Measurements from ENCODE around the gene TEAD2.

TEAD2 gene

DNA sequence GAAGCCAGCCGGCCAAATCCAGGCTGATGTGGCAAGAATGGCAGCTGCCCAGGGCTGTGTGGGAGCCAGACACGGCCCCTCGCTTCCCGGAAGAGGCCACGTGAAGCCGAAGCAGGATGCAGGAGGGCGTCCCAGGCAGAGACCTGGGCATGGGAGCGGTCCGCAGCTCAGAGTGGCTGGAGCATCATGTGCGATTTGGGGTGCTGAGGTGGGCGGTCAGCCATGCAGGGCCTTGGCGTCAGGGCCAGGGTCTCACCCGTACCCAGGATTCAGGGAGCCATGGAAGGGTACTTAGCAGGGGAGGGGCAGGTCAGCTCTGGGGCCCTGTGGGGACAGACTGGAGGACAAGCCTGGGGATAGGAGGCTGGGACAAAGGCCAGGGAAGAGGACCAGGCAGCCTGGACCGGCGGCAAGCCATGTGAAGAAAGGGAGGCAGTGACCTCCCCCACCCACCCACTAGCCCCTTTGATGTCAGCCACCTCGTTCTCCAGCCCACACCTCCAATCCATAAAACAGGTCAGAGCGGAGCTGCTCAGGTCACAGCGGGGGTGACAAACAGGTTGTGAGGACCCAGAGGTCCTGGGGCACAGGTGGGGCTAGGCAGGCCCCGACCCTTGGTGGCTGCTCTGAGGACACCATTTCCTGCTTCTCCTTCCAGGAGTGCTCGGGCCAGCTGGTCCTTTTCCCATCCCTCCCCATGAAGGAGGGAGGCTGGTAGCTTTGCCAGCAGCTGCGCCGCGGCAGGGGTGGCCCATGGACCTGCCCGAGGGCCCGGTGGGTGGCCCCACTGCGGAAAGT is 28.1 kb upstream of the TEAD2 start:
- no peak for DNase-seq
- Histone ChIP-seq H3K4me1 (no peaks in the 10 kb centered on the region), H3K4me3 (ENCODE audit: low read depth, low read length) (no peak overlapping the region), H3K9me3 (no peaks in the 10 kb centered on the region), H3K27me3 (peaks cover 19% of the 10 kb centered on the region), H3K36me3 (no peaks in the 10 kb centered on the region)
- TF ChIP-seq, protein P1, sequence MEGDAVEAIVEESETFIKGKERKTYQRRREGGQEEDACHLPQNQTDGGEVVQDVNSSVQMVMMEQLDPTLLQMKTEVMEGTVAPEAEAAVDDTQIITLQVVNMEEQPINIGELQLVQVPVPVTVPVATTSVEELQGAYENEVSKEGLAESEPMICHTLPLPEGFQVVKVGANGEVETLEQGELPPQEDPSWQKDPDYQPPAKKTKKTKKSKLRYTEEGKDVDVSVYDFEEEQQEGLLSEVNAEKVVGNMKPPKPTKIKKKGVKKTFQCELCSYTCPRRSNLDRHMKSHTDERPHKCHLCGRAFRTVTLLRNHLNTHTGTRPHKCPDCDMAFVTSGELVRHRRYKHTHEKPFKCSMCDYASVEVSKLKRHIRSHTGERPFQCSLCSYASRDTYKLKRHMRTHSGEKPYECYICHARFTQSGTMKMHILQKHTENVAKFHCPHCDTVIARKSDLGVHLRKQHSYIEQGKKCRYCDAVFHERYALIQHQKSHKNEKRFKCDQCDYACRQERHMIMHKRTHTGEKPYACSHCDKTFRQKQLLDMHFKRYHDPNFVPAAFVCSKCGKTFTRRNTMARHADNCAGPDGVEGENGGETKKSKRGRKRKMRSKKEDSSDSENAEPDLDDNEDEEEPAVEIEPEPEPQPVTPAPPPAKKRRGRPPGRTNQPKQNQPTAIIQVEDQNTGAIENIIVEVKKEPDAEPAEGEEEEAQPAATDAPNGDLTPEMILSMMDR (IDR thresholded peaks at IDR 0.05; ENCODE audit: low read depth, low read length), result no peak

DNA sequence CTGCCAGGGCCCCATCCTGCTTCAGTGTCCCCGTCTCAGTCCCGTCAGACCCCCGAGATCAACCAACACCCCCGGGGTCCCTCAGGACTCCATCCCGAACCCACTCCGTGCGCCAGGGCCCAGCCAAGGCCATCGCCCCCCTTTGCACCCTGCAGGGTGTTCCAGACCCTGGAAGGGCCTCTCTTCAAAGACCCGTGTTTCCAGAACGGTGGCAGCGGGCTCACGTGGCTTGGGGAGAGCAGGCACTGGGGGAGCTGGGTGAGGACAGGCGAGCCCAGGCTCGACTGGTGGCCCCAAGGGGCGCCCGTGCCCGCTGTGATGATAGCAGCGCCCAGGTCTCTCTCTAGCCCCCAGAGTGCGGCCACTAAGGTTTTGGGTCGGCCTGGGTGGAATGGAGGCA is 27.2 kb upstream of the TEAD2 start:
- Histone ChIP-seq H3K9me3 (no peaks in the 10 kb centered on the region), H3K36me3 (no peaks in the 10 kb centered on the region), H3K4me1 (no peaks in the 10 kb centered on the region), H3K27me3 (peaks cover 19% of the 10 kb centered on the region), H3K4me3 (ENCODE audit: low read depth, low read length) (no peak overlapping the region)
- TF ChIP-seq, protein P1 (IDR thresholded peaks at IDR 0.05; ENCODE audit: low read depth, low read length), result no peak
- no peak for DNase-seq

DNA sequence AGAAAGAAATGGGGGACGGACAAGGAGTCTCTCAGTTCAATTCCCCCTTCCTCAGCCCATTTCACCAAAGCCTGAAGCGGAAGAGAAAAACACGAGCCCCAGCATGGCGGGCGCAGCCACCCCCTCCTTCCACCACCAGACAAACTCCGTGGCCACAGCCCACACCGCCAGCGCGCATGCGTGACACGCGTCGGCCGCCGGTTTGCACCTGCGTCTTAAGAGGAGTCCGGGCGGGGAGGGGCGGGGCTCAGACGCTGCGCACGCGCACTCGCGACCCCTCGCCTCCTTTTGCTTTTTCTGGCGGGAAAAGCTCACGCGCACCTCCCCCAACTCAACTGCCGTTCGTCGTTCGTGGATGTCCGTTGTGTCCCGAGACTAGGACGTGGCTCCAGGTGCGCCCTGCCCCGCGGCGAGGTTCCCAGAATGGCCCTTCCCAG is 25.7 kb upstream of the TEAD2 start, which contains the start of gene KASH5:
TSS of gene KASH5 (plus strand) at position 314 of the 437 bp plus-strand sequence. CDS start 2,635 bp downstream, outside the sequence.
- Histone ChIP-seq H3K36me3 (no peaks in the 10 kb centered on the region), H3K27me3 (peaks cover 19% of the 10 kb centered on the region), H3K9me3 (no peaks in the 10 kb centered on the region), H3K4me3 (ENCODE audit: low read depth, low read length) (no peak within 1 kb of the TSS), H3K4me1 (no peaks in the 10 kb centered on the region)
- peak; percentile 55 for DNase-seq
- TF ChIP-seq, protein P1 (IDR thresholded peaks at IDR 0.05; ENCODE audit: low read depth, low read length), result no peak

DNA sequence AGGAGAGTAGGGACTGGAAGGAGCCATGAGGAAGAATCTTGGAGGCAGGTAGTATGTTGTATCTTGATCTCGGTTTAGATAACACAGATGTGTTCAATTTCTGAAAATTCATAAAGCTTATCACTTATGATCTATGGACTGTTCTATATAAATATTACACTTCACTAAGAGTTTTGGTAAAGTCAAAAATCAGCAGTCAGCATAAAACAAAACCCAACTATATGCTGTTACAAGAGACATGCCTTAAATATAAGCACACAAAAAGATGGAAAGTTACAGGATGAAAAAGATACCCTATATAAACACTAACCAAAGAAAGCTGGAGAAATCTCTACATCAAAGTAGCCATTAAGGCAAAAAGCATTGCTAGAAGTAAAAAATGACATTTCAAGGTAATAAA is 21.4 kb upstream of the TEAD2 start:
- Histone ChIP-seq H3K9me3 (no peaks in the 10 kb centered on the region; the same call in 1 of the 2 replicates), H3K4me3 (ENCODE audit: low read depth, low read length) (no peak overlapping the region), H3K27me3 (no peaks in the 10 kb centered on the region), H3K36me3 (no peaks in the 10 kb centered on the region), H3K4me1 (no peaks in the 10 kb centered on the region)
- no peak for DNase-seq
- TF ChIP-seq, protein P1 (IDR thresholded peaks at IDR 0.05; ENCODE audit: low read depth, low read length), result no peak

DNA sequence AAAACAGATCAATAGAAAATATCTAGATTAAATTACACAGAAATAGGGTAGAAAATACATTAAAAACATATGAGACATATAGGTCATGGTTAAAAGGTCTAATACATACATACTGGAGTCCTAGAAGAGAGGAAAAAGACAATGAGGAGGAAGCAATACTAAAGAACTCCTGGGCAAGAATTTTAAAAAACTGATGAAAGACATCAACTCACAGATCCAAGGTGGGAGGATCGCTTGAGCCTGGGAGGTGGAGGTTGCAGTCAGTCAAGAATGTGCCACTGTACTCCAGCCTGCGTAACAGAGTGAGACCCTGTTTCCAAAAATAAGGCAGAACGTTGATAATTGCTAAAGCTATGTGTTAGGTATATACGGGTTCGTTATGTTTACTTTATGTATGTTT is 20.4 kb upstream of the TEAD2 start:
- no peak for DNase-seq
- TF ChIP-seq, protein P1 (IDR thresholded peaks at IDR 0.05; ENCODE audit: low read depth, low read length), result no peak
- Histone ChIP-seq H3K4me3 (ENCODE audit: low read depth, low read length) (no peak overlapping the region), H3K36me3 (no peaks in the 10 kb centered on the region), H3K4me1 (no peaks in the 10 kb centered on the region), H3K27me3 (no peaks in the 10 kb centered on the region), H3K9me3 (no peaks in the 10 kb centered on the region; the same call in 1 of the 2 replicates)

DNA sequence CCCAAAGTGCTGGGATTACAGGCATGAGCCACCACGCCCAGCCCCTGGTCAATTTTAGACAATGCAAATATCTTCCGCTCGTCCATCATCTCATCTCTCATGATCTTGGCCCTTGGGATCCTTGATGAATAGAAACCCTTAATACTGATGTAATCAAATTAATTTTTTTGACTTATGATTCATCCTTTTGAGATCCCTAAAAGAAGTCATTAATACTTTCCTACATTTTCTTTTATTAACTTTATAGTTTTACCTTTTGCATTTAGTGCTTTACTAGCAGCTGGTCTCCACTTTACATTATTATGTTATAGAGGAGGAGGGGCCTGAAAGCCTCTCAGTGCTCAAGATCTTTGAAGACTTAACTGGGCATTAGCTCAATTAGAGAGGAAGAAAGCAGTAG is 18.2 kb upstream of the TEAD2 start:
- no peak for DNase-seq
- TF ChIP-seq, protein P1 (IDR thresholded peaks at IDR 0.05; ENCODE audit: low read depth, low read length), result no peak
- Histone ChIP-seq H3K4me3 (ENCODE audit: low read depth, low read length) (no peak overlapping the region), H3K9me3 (no peaks in the 10 kb centered on the region; the same call in 1 of the 2 replicates), H3K4me1 (no peaks in the 10 kb centered on the region), H3K36me3 (no peaks in the 10 kb centered on the region), H3K27me3 (no peaks in the 10 kb centered on the region)
